ENCODE measurements around the gene ZNF865. TPM values are rescaled to one million over a fixed set of nuclear protein-coding genes. Genes with fewer than 3 reads are reported as not detected.

The ZNF865 gene
- total and polyA plus RNA-seq, 12 donors = 0.72 to 24.7 (median 10.6) TPM

DNA sequence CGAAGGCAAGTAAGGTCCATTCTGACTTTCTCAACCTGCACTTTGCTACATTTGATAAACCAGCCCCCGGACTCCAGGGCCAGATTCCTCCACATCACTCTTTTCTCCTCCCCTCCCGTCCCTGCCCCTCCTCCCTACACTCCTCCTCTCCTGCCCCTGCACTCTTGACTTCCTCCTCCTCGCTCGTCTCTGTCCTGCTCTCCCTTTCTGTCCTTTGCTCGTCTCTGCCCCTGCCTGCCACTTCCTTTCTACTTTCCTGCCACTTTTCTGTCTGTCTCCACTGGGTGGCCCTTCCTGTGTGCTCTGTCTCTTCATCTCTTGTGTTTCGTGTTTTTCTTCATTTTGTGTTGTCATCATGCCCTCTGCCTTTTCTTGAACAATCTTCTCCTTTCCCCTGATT is 56.4 kb downstream of the ZNF865 start:
- Histone ChIP-seq H3K4me3 (no peak overlapping the region), H3K27ac (no peak overlapping the region), H3K4me1 (replicated peaks in 1 of 2) (peaks cover 15 to 30% of the 10 kb centered on the region in 2 donors), H3K36me3 (replicated peaks in 1 of 2) (peaks cover 0 to 71% of the 10 kb centered on the region in 2 donors), H3K9me3 (replicated peaks in 1 of 3) (no peaks in the 10 kb centered on the region), H3K27me3 (no peaks in the 10 kb centered on the region)
- no peak for TF ChIP-seq POLR2A (IDR thresholded peaks at IDR 0.05)
- TF ChIP-seq, protein P1, sequence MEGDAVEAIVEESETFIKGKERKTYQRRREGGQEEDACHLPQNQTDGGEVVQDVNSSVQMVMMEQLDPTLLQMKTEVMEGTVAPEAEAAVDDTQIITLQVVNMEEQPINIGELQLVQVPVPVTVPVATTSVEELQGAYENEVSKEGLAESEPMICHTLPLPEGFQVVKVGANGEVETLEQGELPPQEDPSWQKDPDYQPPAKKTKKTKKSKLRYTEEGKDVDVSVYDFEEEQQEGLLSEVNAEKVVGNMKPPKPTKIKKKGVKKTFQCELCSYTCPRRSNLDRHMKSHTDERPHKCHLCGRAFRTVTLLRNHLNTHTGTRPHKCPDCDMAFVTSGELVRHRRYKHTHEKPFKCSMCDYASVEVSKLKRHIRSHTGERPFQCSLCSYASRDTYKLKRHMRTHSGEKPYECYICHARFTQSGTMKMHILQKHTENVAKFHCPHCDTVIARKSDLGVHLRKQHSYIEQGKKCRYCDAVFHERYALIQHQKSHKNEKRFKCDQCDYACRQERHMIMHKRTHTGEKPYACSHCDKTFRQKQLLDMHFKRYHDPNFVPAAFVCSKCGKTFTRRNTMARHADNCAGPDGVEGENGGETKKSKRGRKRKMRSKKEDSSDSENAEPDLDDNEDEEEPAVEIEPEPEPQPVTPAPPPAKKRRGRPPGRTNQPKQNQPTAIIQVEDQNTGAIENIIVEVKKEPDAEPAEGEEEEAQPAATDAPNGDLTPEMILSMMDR (IDR thresholded peaks at IDR 0.05) = no peak
- 60 to 64% (median 63%) methylated on average over 7 of the region's 7 CpGs for WGBS, 4 donors
- intact Hi-C loops (cut with DNase I) = no loop called here
- DNase-seq = no peak

DNA sequence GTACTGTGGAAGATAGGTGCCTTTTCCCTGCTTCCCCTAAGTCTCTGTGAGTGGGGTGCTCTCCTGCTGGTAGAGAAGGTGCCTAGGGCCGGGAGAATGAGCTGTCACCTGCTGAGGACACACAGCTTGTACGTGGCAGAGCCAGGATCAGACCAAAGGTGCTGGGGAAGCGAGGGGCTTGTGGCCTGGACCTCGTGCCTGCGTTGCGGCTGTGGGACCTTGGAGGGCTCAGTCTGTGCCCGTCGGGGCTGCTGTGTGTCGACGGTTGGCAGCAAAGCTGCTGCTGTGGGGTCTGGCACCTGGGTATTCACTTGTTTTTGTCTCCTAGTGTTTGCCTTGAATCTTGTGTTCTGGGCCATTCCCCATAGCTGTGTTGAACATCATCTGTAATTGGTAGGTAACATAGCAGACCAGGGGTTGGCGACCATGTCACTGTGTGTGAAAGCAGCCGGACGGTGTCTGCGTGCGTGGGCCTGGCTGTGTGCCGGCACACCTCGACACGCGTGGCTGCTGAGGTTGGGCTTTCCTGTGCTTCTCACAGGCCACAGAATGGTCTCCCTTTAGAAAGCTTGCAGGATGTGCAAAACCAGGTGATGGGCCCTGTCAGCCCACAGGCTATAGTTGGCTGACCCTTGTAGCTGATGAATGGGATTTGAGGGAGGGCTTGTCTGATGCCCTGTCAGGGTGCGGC is 58.5 kb downstream of the ZNF865 start:
- no peaks in the 10 kb centered on the region for H3K27me3 ChIP-seq
- no peaks in the 10 kb centered on the region for H3K9me3 ChIP-seq (replicated peaks in 1 of 3)
- intact Hi-C loops (cut with DNase I) = no loop called here
- no peak for TF ChIP-seq POLR2A (IDR thresholded peaks at IDR 0.05)
- TF ChIP-seq, protein P1 (IDR thresholded peaks at IDR 0.05) = no peak
- 86 to 89% (median 87%) methylated on average over 9 to 20 of the region's 20 CpGs for WGBS, 4 donors
- H3K4me3 ChIP-seq = no peak overlapping the region
- H3K27ac ChIP-seq = no peak overlapping the region
- H3K4me1 ChIP-seq (replicated peaks in 1 of 2) = peaks cover 0 to 18% of the 10 kb centered on the region in 2 donors
- no peak for DNase-seq
- H3K36me3 ChIP-seq (replicated peaks in 1 of 2) = peaks cover 0 to 90% of the 10 kb centered on the region in 2 donors

DNA sequence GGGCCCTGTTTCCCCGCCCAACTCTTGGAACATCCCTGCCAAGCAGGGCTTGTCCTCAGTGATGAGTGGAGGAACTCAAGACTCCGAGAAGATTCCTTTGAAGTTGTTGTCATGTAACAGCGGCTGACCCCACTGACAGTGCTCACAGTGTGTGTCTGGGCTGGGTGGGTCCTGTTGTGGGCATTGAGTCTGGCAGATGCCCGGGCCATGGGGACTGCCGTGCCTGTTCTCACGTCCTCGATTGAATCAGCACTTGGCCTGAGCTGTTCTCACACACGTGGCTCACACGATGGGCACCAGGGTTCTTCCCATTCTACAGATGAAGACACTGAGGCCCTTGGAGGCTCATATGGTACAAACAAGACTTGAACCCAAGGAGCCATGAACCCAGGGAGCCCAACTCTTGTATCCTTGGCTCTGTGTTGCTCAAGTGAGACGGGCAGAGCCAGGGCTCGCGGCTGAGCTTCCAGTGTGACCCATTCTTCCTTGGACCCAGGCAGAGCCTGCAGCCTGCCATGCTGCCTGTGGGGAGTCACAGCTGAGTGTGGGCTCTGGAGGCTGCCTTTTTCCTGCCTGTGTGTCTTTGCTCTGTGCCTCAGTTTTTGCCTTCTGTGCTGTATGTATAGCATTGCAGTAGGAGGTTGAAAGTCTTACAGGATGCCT is 61.0 kb downstream of the ZNF865 start:
- Histone ChIP-seq H3K9me3 (replicated peaks in 1 of 3) (no peaks in the 10 kb centered on the region), H3K4me1 (replicated peaks in 1 of 2) (peaks cover 0 to 10% of the 10 kb centered on the region in 2 donors), H3K27ac (no peak overlapping the region), H3K36me3 (replicated peaks in 1 of 2) (peaks cover 0 to 87% of the 10 kb centered on the region in 2 donors), H3K27me3 (no peaks in the 10 kb centered on the region), H3K4me3 (no peak overlapping the region)
- WGBS, 4 donors = 80 to 86% (median 84%) methylated on average over 9 to 12 of the region's 12 CpGs
- no peak for TF ChIP-seq POLR2A (IDR thresholded peaks at IDR 0.05)
- TF ChIP-seq, protein P1 (IDR thresholded peaks at IDR 0.05) = no peak
- DNase-seq = no peak
- intact Hi-C loops (cut with DNase I) = no loop called here

Other genes with a start within 250 kb of the ZNF865 start
- not detected for gene GARIN5B, start 242.4 kb upstream of the ZNF865 start, total RNA-seq
- gene GARIN5B, start 242.4 kb upstream of the ZNF865 start, polyA plus RNA-seq = not detected
- under 1 TPM in 2 of 9 donors, not detected in 7; 0.17 to 0.28 TPM for gene IL11, start 235.2 kb upstream of the ZNF865 start, total RNA-seq
- 1 to 10 TPM in 1 of 3 donors, under 1 TPM in 1, not detected in 1; 0.24 to 1.1 TPM for gene IL11, start 235.2 kb upstream of the ZNF865 start, polyA plus RNA-seq
- 1 to 10 TPM in 2 of 9 donors, under 1 TPM in 1, not detected in 6; 0.55 to 2.3 (median 1.1) TPM for gene TMEM190, start 228.8 kb upstream of the ZNF865 start, total RNA-seq
- 10 to 100 TPM in 1 of 3 donors, 1 to 10 TPM in 1, under 1 TPM in 1; 0.62 to 63.0 (median 4.7) TPM for gene TMEM190, start 228.8 kb upstream of the ZNF865 start, polyA plus RNA-seq
- 1 to 10 TPM in 8 of 9 donors, under 1 TPM in 1; 0.28 to 9.3 (median 2.9) TPM for gene TMEM238, start 221.4 kb upstream of the ZNF865 start, total RNA-seq
- under 1 TPM in 1 of 3 donors, not detected in 2; 0.13 TPM for gene TMEM238, start 221.4 kb upstream of the ZNF865 start, polyA plus RNA-seq
- gene RPL28, start 219.7 kb upstream of the ZNF865 start, total RNA-seq = 1,000 to 10,000 TPM in 4 of 9 donors, 100 to 1,000 TPM in 5; 194 to 2,378 (median 694) TPM
- gene RPL28, start 219.7 kb upstream of the ZNF865 start, polyA plus RNA-seq = 1,000 to 10,000 TPM in 2 of 3 donors, 100 to 1,000 TPM in 1; 577 to 2,804 (median 2,164) TPM
- 10 to 100 TPM; 13.0 to 57.1 (median 20.3) TPM for gene UBE2S, start 197.9 kb upstream of the ZNF865 start, total RNA-seq
- 10 to 100 TPM in 2 of 3 donors, 1 to 10 TPM in 1; 8.8 to 18.0 (median 11.9) TPM for gene UBE2S, start 197.9 kb upstream of the ZNF865 start, polyA plus RNA-seq
- under 1 TPM in 5 of 9 donors, not detected in 4; 0.08 to 0.49 (median 0.20) TPM for gene SHISA7, start 162.3 kb upstream of the ZNF865 start, total RNA-seq
- 1 to 10 TPM in 2 of 3 donors, under 1 TPM in 1; 0.47 to 1.3 (median 1.1) TPM for gene SHISA7, start 162.3 kb upstream of the ZNF865 start, polyA plus RNA-seq
- 100 to 1,000 TPM in 1 of 9 donors, 10 to 100 TPM in 8; 58.2 to 181 (median 78.3) TPM for gene ISOC2, start 144.0 kb upstream of the ZNF865 start, total RNA-seq
- gene ISOC2, start 144.0 kb upstream of the ZNF865 start, polyA plus RNA-seq = 100 to 1,000 TPM in 1 of 3 donors, 10 to 100 TPM in 2; 18.1 to 119 (median 75.0) TPM
- gene C19orf85, start 140.9 kb upstream of the ZNF865 start, total RNA-seq = not detected
- gene C19orf85, start 140.9 kb upstream of the ZNF865 start, polyA plus RNA-seq = not detected
- gene ZNF628, start 129.0 kb upstream of the ZNF865 start, total RNA-seq = 10 to 100 TPM in 3 of 9 donors, 1 to 10 TPM in 5, under 1 TPM in 1; 0.83 to 27.9 (median 8.7) TPM
- gene ZNF628, start 129.0 kb upstream of the ZNF865 start, polyA plus RNA-seq = 10 to 100 TPM in 1 of 3 donors, 1 to 10 TPM in 1, under 1 TPM in 1; 0.04 to 17.5 (median 3.7) TPM
- 10 to 100 TPM in 6 of 9 donors, 1 to 10 TPM in 3; 4.9 to 46.7 (median 18.3) TPM for gene NAT14, start 120.5 kb upstream of the ZNF865 start, total RNA-seq
- gene NAT14, start 120.5 kb upstream of the ZNF865 start, polyA plus RNA-seq = 100 to 1,000 TPM in 1 of 3 donors, 10 to 100 TPM in 1, 1 to 10 TPM in 1; 6.2 to 108 (median 53.8) TPM
- gene SSC5D, start 117.2 kb upstream of the ZNF865 start, total RNA-seq = 1 to 10 TPM in 8 of 9 donors, under 1 TPM in 1; 0.33 to 6.8 (median 4.4) TPM
- 1 to 10 TPM; 1.3 to 10.0 (median 1.5) TPM for gene SSC5D, start 117.2 kb upstream of the ZNF865 start, polyA plus RNA-seq
- not detected for gene SBK2, start 68.5 kb upstream of the ZNF865 start, total RNA-seq
- not detected for gene SBK2, start 68.5 kb upstream of the ZNF865 start, polyA plus RNA-seq
- gene SBK3, start 60.1 kb upstream of the ZNF865 start, total RNA-seq = under 1 TPM in 2 of 9 donors, not detected in 7; 0.18 to 0.68 TPM
- gene SBK3, start 60.1 kb upstream of the ZNF865 start, polyA plus RNA-seq = under 1 TPM in 1 of 3 donors, not detected in 2; 0.10 TPM
- 10 to 100 TPM in 2 of 9 donors, 1 to 10 TPM in 7; 2.1 to 15.8 (median 7.9) TPM for gene ZNF579, start 24.8 kb upstream of the ZNF865 start, total RNA-seq
- 10 to 100 TPM in 2 of 3 donors, 1 to 10 TPM in 1; 2.8 to 27.1 (median 12.2) TPM for gene ZNF579, start 24.8 kb upstream of the ZNF865 start, polyA plus RNA-seq
- 10 to 100 TPM in 4 of 9 donors, 1 to 10 TPM in 5; 4.4 to 19.7 (median 9.2) TPM for gene FIZ1, start 6.1 kb upstream of the ZNF865 start, total RNA-seq
- 10 to 100 TPM in 2 of 3 donors, 1 to 10 TPM in 1; 6.3 to 19.6 (median 15.2) TPM for gene FIZ1, start 6.1 kb upstream of the ZNF865 start, polyA plus RNA-seq
- gene ZNF524, start 5.4 kb upstream of the ZNF865 start, total RNA-seq = 10 to 100 TPM in 8 of 9 donors, 1 to 10 TPM in 1; 7.7 to 83.7 (median 24.6) TPM
- gene ZNF524, start 5.4 kb upstream of the ZNF865 start, polyA plus RNA-seq = 10 to 100 TPM in 2 of 3 donors, under 1 TPM in 1; 0.93 to 57.6 (median 57.1) TPM
- gene ZNF784, start 18.9 kb downstream of the ZNF865 start, total RNA-seq = 10 to 100 TPM in 3 of 9 donors, 1 to 10 TPM in 6; 5.4 to 16.3 (median 9.7) TPM
- 10 to 100 TPM in 1 of 3 donors, 1 to 10 TPM in 2; 3.5 to 13.6 (median 8.3) TPM for gene ZNF784, start 18.9 kb downstream of the ZNF865 start, polyA plus RNA-seq
- 10 to 100 TPM in 8 of 9 donors, 1 to 10 TPM in 1; 8.0 to 68.7 (median 42.0) TPM for gene ZNF580, start 35.4 kb downstream of the ZNF865 start, total RNA-seq
- gene ZNF580, start 35.4 kb downstream of the ZNF865 start, polyA plus RNA-seq = 100 to 1,000 TPM in 1 of 3 donors, 10 to 100 TPM in 2; 16.6 to 101 (median 97.5) TPM
- gene ZNF581, start 38.0 kb downstream of the ZNF865 start, total RNA-seq = 10 to 100 TPM; 11.2 to 55.7 (median 22.7) TPM
- 10 to 100 TPM in 2 of 3 donors, 1 to 10 TPM in 1; 8.7 to 23.3 (median 22.4) TPM for gene ZNF581, start 38.0 kb downstream of the ZNF865 start, polyA plus RNA-seq
- gene CCDC106, start 42.6 kb downstream of the ZNF865 start, total RNA-seq = 10 to 100 TPM; 21.7 to 42.8 (median 27.3) TPM
- 10 to 100 TPM; 14.8 to 63.8 (median 42.8) TPM for gene CCDC106, start 42.6 kb downstream of the ZNF865 start, polyA plus RNA-seq
- 100 to 1,000 TPM in 6 of 9 donors, 10 to 100 TPM in 3; 76.0 to 178 (median 119) TPM for gene U2AF2, start 49.4 kb downstream of the ZNF865 start, total RNA-seq
- 100 to 1,000 TPM in 1 of 3 donors, 10 to 100 TPM in 2; 58.9 to 243 (median 85.3) TPM for gene U2AF2, start 49.4 kb downstream of the ZNF865 start, polyA plus RNA-seq
- 100 to 1,000 TPM in 8 of 9 donors, 10 to 100 TPM in 1; 20.1 to 235 (median 162) TPM for gene EPN1, start 69.6 kb downstream of the ZNF865 start, total RNA-seq
- gene EPN1, start 69.6 kb downstream of the ZNF865 start, polyA plus RNA-seq = 100 to 1,000 TPM in 1 of 3 donors, 10 to 100 TPM in 2; 27.8 to 151 (median 77.1) TPM
- not detected for gene NLRP9, start 132.8 kb downstream of the ZNF865 start, total RNA-seq
- not detected for gene NLRP9, start 132.8 kb downstream of the ZNF865 start, polyA plus RNA-seq
- gene RFPL4A, start 153.4 kb downstream of the ZNF865 start, total RNA-seq = under 1 TPM in 1 of 9 donors, not detected in 8; 0.28 TPM
- gene RFPL4A, start 153.4 kb downstream of the ZNF865 start, polyA plus RNA-seq = not detected
- not detected for gene RFPL4AL1, start 163.5 kb downstream of the ZNF865 start, total RNA-seq
- gene RFPL4AL1, start 163.5 kb downstream of the ZNF865 start, polyA plus RNA-seq = not detected
- gene NLRP11, start 226.4 kb downstream of the ZNF865 start, total RNA-seq = under 1 TPM in 2 of 9 donors, not detected in 7; 0.06 to 0.11 TPM
- gene NLRP11, start 226.4 kb downstream of the ZNF865 start, polyA plus RNA-seq = not detected
- not detected for gene NLRP4, start 230.9 kb downstream of the ZNF865 start, total RNA-seq
- not detected for gene NLRP4, start 230.9 kb downstream of the ZNF865 start, polyA plus RNA-seq

Data from adrenal gland (tissue), 12 donors.